Measurements from ENCODE around the gene BRMS1.

Gene BRMS1

DNA sequence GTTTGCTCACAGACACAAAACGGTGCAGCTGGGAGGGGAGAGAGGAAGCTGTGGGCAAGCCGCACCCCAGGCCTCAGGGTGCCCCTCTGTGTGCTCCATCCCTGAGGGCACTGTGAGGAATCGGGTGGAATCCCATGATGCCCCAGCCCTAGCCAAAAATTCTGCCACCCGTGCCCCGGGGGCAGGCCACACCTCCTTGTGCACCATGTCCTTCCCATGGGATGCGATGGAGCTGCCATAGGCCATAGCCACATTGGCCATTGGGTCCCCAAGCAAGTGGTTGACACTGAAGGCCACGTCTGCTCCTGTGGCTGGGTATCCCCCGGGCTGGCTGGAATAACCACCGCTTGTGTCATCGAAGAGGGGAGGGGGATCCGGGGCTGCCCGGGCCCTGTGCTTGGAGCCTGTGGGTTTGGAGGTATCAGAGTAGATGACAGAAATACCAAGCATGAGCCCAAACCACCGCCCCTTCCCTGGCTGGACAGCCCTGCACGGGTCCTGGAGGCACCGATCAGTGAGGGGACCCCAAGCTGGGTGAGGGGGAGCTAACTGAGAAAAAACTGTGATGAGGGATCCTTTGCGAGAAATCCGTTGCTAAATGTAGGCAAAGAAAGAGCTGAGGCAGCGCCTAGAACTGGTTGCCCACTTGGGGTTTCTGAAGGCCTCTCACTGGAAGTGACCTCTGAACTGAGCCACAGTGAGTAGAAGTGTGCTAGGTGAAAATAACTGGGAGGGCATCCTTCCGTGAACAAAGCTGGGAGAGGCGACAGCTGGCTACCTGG, 56.8 kb downstream of the BRMS1 start:
- Histone ChIP-seq H3K27me3 (ENCODE audit: control insufficient read depth, insufficient read depth, low read length) (peaks cover 11% of the 10 kb centered on the region), H3K9me3 (ENCODE audit: control insufficient read depth, low read length) (no peaks in the 10 kb centered on the region), H3K36me3 (ENCODE audit: control insufficient read depth, insufficient read depth, low read length) (peaks cover 5% of the 10 kb centered on the region), H3K4me1 (ENCODE audit: control insufficient read depth, insufficient read depth, low read length) (peaks cover 38% of the 10 kb centered on the region), H3K4me3 (ENCODE audit: low read length) (peak overlapping the region; percentile 54), H3K9ac (ENCODE audit: low read length) (peak overlapping the region; percentile 89)

Measured in mucosa of stomach (tissue), 1 donor.